Mucosa of rectum (tissue), 2 donors: ENCODE results near the gene KCNH5.

Experiments used
- H3K27ac ChIP-seq, 2 donors: one replicate each; pipeline ENCODE4 v1.7.0; 2013; ENCODE audit warnings: inconsistent platforms in 2 of 2, low read depth in 2 of 2, low read length in 2 of 2
- H3K27me3 ChIP-seq, 2 donors: one replicate each; pipeline ENCODE4 v1.7.0; 2013; ENCODE audit warnings: low read length in 2 of 2; ENCODE audit not compliant: control insufficient read depth in 2 of 2, insufficient read depth in 2 of 2
- H3K36me3 ChIP-seq, 2 donors: one replicate each; pipeline ENCODE4 v1.7.0; 2013; ENCODE audit warnings: low read length in 2 of 2; ENCODE audit not compliant: control insufficient read depth in 2 of 2, insufficient read depth in 2 of 2
- H3K4me1 ChIP-seq, 2 donors: one replicate each; pipeline ENCODE4 v1.7.0; 2013; ENCODE audit warnings: low read length in 2 of 2, mild to moderate bottlenecking in 1 of 2; ENCODE audit not compliant: control insufficient read depth in 2 of 2, insufficient read depth in 2 of 2
- H3K4me3 ChIP-seq, 2 donors: one replicate each; pipeline ENCODE4 v1.7.0; 2013; ENCODE audit warnings: low read length in 2 of 2
- H3K9ac ChIP-seq, 2 donors: one replicate each; pipeline ENCODE4 v1.7.0; 2013; ENCODE audit warnings: low read length in 2 of 2, low read depth in 1 of 2, mild to moderate bottlenecking in 1 of 2
- H3K9me3 ChIP-seq, 2 donors: one replicate each; pipeline ENCODE4 v1.7.0; 2013; ENCODE audit warnings: low read length in 2 of 2; ENCODE audit not compliant: control insufficient read depth in 2 of 2
- donor health status: healthy.
- donor health status: Normal muscosa, but diverticular disease.

KCNH5 gene

DNA sequence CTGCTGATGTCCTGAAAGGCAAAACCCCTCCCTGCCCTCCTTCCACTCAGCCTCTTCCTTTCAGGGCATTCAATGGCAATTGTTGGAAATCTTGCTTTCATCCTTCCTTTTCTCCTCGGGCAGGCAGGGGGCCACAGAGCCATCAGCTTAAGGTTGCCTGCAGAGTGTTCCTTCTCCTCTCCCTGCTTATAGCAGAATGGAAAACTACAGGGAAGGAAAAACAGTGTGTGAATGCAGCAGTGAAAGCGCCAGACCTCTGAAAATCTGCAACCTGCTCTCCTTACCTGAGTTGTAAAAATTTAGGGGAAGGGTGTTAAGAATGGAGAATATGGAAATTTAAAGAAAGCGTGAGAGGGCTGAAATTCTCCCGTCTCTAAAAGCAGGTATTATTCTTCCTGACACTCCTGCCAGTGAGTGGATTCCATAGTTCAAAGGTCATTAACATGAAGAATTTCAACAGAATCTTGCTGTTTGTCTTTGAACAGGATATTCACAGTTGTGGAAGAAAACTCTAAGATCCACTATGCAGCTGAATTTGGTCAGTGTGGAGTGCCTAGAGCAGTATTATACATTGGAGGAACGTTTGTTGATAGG lies 348.8 kb downstream of the KCNH5 start:
- no peak overlapping the region for H3K27ac ChIP-seq
- H3K9ac ChIP-seq, result no peak overlapping the region
- no peak overlapping the region for H3K4me3 ChIP-seq
- no peaks in the 10 kb centered on the region for H3K36me3 ChIP-seq
- H3K27me3 ChIP-seq, result no peaks in the 10 kb centered on the region
- no peaks in the 10 kb centered on the region for H3K9me3 ChIP-seq
- H3K4me1 ChIP-seq, result no peaks in the 10 kb centered on the region

DNA sequence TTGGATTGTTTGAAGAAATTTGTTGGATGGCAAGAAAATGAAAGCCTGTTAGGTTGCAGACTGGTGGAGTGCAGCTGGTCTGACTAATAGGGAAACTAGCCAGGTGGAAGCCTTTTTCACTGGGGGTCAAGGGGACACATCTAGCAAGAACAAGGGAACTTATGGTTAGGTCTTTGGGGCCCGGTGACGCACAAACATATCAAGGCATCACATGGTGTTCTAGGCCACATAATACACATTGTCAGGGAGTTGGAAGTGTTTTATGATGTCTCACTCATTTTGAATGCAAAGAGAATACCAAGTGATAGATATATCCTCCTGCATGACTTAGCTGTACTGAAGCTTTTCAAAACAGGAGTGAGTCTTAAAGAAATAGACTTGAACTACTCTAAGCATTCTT lies 351.2 kb downstream of the KCNH5 start:
- H3K36me3 ChIP-seq, result no peaks in the 10 kb centered on the region
- no peak overlapping the region for H3K27ac ChIP-seq
- no peak overlapping the region for H3K4me3 ChIP-seq
- no peaks in the 10 kb centered on the region for H3K27me3 ChIP-seq
- H3K4me1 ChIP-seq, result no peaks in the 10 kb centered on the region
- no peaks in the 10 kb centered on the region for H3K9me3 ChIP-seq
- no peak overlapping the region for H3K9ac ChIP-seq

DNA sequence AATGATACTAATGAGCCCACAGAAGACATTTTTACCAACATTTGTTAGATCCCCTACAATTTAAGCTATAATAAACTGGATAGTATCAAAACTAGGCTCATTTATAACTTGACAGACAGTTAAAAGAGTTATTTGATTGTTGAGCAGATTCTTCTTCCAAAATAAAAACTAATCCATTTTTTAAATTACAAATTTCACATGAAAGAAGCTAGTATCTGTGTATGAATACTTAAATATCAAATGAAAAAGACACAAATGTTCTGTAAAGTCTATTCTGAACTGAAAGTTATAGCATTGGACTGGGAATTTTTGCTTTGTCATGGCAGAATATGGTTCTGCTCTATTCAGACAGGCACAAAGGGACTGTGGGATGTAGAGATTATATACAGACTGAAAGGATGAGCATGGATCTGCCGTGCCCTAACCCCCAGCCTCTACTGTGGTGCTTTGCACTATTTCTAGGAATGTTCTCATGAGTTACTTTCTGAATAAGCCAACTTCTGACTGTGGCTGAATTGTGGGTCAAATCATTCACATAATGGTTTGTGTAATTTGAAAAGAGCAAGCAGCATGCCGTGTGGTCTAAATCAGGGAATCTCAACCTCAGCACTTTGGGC lies 352.7 kb downstream of the KCNH5 start:
- Histone ChIP-seq H3K36me3 (no peaks in the 10 kb centered on the region), H3K9ac (no peak overlapping the region), H3K4me1 (no peaks in the 10 kb centered on the region), H3K27me3 (no peaks in the 10 kb centered on the region), H3K27ac (no peak overlapping the region), H3K4me3 (no peak overlapping the region), H3K9me3 (no peaks in the 10 kb centered on the region)

DNA sequence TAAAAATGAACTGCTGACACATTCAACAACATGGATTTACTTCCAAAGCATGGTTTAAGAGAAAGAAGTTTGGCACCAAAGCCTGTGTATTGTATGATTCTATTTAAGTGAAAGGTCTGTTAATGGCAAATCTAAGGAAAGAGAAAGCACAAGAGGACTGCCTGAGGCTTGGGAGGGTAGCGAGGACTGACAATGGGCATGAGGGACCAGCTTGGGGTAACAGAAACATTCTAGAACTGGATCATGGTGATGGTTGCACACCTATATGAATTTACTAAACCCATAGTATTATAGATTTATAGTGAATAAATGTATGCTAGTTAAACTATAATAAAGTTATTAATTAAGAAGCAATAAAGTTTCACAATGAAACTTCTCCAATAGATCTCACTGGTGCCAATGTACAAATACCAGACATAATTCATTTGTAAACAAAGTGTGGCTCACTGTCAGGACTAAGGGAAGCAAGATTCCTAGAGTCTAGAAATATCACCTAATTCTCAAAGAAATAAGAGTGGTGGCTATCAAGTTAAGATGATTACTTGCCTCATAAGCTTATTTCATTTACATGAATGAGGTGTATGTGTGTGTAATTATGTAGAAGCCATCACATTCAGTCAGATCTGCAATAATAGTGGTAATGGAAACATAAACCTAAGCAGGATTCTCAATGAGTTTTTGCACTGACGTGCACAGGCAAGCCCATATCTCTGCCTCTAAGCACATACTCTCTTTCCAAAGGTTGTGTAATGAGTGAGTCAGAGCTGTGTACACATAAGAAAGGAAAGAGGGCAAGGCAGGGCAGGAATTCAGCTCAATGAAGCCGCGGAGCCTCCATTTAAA lies 353.4 kb downstream of the KCNH5 start:
- no peak overlapping the region for H3K9ac ChIP-seq
- H3K4me3 ChIP-seq, result no peak overlapping the region
- no peaks in the 10 kb centered on the region for H3K36me3 ChIP-seq
- H3K27me3 ChIP-seq, result no peaks in the 10 kb centered on the region
- H3K27ac ChIP-seq, result no peak overlapping the region
- H3K9me3 ChIP-seq, result no peaks in the 10 kb centered on the region
- H3K4me1 ChIP-seq, result no peaks in the 10 kb centered on the region

DNA sequence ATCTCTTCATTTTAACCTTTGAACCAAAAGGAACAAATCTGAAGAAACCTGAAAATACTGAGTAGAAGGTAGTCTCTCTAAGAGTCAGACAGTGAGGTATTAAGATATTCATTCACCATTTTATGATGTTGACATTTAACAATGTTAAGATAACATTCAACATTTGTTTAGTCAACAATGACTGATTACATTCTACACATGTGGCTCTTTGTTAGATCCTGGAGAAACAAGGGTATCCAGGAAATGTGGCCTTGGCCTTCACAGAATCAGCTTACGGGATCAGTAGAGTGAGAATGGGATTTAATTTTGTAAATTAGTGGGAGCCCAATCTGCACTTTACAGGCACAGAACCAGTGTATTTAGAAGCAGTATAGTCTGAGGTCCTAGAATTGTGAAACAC lies 355.5 kb downstream of the KCNH5 start:
- H3K36me3 ChIP-seq, result no peaks in the 10 kb centered on the region
- no peak overlapping the region for H3K9ac ChIP-seq
- H3K27ac ChIP-seq, result no peak overlapping the region
- H3K9me3 ChIP-seq, result no peaks in the 10 kb centered on the region
- no peak overlapping the region for H3K4me3 ChIP-seq
- H3K27me3 ChIP-seq, result no peaks in the 10 kb centered on the region
- H3K4me1 ChIP-seq, result no peaks in the 10 kb centered on the region

DNA sequence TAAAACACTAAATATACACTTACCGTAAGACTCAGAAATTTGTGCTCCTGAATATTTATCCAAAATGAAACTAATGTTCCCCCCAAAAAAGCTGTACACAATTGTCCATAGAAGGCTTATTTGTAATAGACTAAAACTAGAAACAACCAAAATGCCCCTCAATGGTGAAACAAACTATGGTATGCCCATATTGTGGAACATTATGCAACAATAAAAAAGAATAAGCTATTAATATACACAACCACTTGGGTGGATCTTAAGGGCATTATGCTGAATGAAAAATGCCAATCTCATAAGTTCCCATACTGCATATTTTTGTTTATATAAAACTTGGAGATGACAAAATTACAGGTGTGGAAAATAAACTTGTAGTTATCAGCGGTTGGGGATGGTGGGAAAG lies 357.4 kb downstream of the KCNH5 start:
- no peaks in the 10 kb centered on the region for H3K4me1 ChIP-seq
- H3K27me3 ChIP-seq, result no peaks in the 10 kb centered on the region
- H3K4me3 ChIP-seq, result no peak overlapping the region
- H3K9me3 ChIP-seq, result no peaks in the 10 kb centered on the region
- no peak overlapping the region for H3K27ac ChIP-seq
- H3K9ac ChIP-seq, result no peak overlapping the region
- H3K36me3 ChIP-seq, result no peaks in the 10 kb centered on the region

DNA sequence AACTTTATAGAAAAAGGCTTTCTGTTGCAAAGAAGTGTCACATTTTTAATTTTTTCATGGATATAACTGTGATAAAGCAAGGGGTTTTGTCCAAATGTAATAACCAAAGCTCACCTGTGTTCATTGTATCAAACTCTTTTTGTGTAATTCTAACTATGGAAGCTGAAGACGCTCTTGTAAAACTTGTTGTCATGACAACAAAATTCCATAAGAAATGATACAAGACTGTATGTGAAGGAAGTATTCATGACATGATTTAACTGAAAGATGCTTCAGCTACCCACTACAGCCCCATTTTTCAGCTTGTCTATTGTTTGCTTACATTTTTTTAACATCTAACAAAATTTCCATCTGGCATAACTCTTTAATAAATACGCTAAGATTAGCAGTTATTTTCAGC lies 360.9 kb downstream of the KCNH5 start:
- Histone ChIP-seq H3K4me1 (no peaks in the 10 kb centered on the region), H3K36me3 (no peaks in the 10 kb centered on the region), H3K9me3 (no peaks in the 10 kb centered on the region), H3K27me3 (no peaks in the 10 kb centered on the region), H3K27ac (no peak overlapping the region), H3K9ac (no peak overlapping the region), H3K4me3 (no peak overlapping the region)

DNA sequence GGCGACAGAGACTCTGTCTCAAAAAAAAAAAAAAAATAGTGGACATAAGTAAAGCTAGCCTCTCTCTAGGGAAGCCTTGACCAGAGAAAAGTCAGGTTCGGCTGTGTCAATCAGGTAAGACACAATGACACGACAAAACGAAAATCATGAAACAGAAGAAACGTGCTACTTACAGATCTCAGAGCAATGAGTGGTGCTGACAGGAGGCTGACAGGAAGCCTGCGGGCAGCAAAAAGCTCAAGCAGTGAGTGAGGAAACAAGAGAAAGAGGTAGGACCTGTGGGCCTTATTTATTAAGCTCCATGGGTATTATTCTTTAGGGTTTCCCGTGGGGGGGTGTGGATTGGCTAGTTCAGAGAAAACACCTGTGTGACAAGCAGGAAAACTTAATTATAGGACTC lies 363.1 kb downstream of the KCNH5 start:
- no peaks in the 10 kb centered on the region for H3K27me3 ChIP-seq
- H3K4me1 ChIP-seq, result no peaks in the 10 kb centered on the region
- no peaks in the 10 kb centered on the region for H3K36me3 ChIP-seq
- H3K27ac ChIP-seq, result no peak overlapping the region
- H3K9me3 ChIP-seq, result no peaks in the 10 kb centered on the region
- no peak overlapping the region for H3K9ac ChIP-seq
- no peak overlapping the region for H3K4me3 ChIP-seq

DNA sequence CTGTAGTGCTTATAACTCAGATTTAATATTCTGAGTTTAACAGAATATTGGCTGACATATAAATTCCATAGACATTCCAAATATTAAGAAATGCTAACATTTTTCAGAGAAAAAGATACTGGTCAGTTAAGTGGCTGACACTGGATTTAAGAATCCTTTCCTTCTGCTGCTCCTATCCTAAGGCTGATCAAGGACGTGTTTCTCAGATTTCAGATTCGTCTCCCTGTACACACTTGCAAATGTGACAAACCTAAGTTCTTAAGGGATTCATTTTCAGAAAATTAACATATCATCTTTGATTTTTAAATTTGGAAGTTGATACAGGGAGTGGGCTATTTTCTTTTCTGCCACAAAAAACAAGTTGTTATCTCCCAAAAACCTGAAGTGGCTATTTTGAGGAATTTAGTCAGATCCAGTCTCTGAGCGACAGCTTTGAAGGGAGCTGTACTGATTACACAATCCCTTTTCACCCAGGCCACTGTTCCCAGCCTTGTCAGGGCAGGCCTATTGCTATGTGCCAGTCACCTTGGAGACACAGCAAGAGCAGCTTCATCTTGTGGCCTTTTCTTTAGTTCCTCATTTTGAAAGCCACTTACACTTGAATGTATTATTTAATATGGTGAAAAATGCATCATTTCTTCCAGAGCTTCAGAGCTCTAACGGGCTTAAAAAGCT lies 370.6 kb downstream of the KCNH5 start:
- Histone ChIP-seq H3K36me3 (no peaks in the 10 kb centered on the region), H3K9ac (no peak overlapping the region), H3K27me3 (no peaks in the 10 kb centered on the region), H3K27ac (no peak overlapping the region), H3K4me1 (no peaks in the 10 kb centered on the region), H3K9me3 (no peaks in the 10 kb centered on the region), H3K4me3 (no peak overlapping the region)
